K562 (cell line): ENCODE measurements around the gene DPY19L3.

Source experiments
- CCAR2 ChIP-seq: fragments of 200-400 bp; formaldehyde crosslinking; IDR thresholded peaks from 2 replicates; pipeline ENCODE4 v1.6.1; 2017; ENCODE audit warnings: mild to moderate bottlenecking, low read depth, low read length
- ZNF785 ChIP-seq: fragments of 250-450 bp; sonication (Bioruptor Pico); IDR thresholded peaks from 2 replicates; pipeline ENCODE4 v1.4.0; 2020; ENCODE audit warnings: mild to moderate bottlenecking

GRCh38 chr19:32465176-32465575 is 59.6 kb downstream of the DPY19L3 start:
- no peak for TF ChIP-seq CCAR2
- TF ChIP-seq ZNF785 (CRISPR knock-in tag), result no peak
